Vagina (tissue), 2 donors: Measurements from ENCODE around the gene LARP6. TPM values are rescaled to one million over a fixed set of nuclear protein-coding genes. Genes with fewer than 3 reads are reported as not detected.

Source experiments
- DNase-seq, 2 donors: peaks; one replicate each; pipeline ENCODE4 v3.0.0-alpha.2; 2017; ENCODE audit errors: extremely low spot score in 2 of 2
- H3K27ac ChIP-seq: fragments of 200-600 bp; sonication (generic); one replicate; pipeline ENCODE4 v1.5.1; 2019
- H3K27me3 ChIP-seq: fragments of 200-600 bp; sonication (generic); one replicate; pipeline ENCODE4 v1.5.1; 2019
- H3K36me3 ChIP-seq, 2 donors: fragments of 200-600 bp; sonication (generic); one replicate each; pipeline ENCODE4 v1.5.1; 2017 to 2019
- H3K4me1 ChIP-seq: fragments of 200-600 bp; sonication (generic); one replicate; pipeline ENCODE4 v1.5.1; 2019
- H3K4me3 ChIP-seq, 2 donors: fragments of 200-600 bp; sonication (generic); 1 replicate in 1 of 2; 2 replicates in 1 of 2; pipeline ENCODE4 v1.5.1; 2016 to 2019
- H3K9me3 ChIP-seq: fragments of 200-600 bp; sonication (generic); one replicate; pipeline ENCODE4 v1.5.1; 2019
- POLR2A ChIP-seq, 2 donors: fragments of 450-650 bp; IDR thresholded peaks; one replicate each; pipeline ENCODE4 v1.6.1; 2017; ENCODE audit warnings: antibody characterized with exemption in 2 of 2, mild to moderate bottlenecking in 2 of 2, moderate library complexity in 2 of 2
- POLR2AphosphoS5 ChIP-seq, 2 donors: sonication (generic); formaldehyde crosslinking; IDR thresholded peaks; one replicate each; pipeline ENCODE4 v1.9.0; 2017; ENCODE audit warnings: antibody characterized with exemption in 2 of 2, mild to moderate bottlenecking in 2 of 2, low read depth in 1 of 2; ENCODE audit not compliant: insufficient read depth in 1 of 2
- intact Hi-C: fragments of 100-400 bp; cut with DNase I; formaldehyde crosslinking; loops from one replicate; pipeline ENCODE4 v1.15.1; 2023
- total RNA-seq: library from RNA; depleted of rRNA; stranded (reverse); fragments of >200 nt; gene quantifications from one replicate; pipeline ENCODE4 v1.2.3, GENCODE V29; 2016
- TF ChIP-seq, protein P1 (sequence below), 3 experiments: fragments of 450-650 bp in 2 of 3; fragments of 200-600 bp in 1 of 3; sonication (generic) in 1 of 3; IDR thresholded peaks; one replicate each; pipeline ENCODE4 v1.5.1; 2017 to 2019; ENCODE audit warnings: antibody characterized with exemption in 3 of 3, mild to moderate bottlenecking in 2 of 3, moderate library complexity in 2 of 3

The LARP6 gene
- total RNA-seq, 1 donor from 2014 or later: 50.6 TPM

- intact Hi-C loops: no loop called here
- no peaks in the 10 kb centered on the region for H3K27me3 ChIP-seq
- peak overlapping the region; percentile 79 for H3K27ac ChIP-seq
- no peak for TF ChIP-seq POLR2A (IDR thresholded peaks at IDR 0.05)
- TF ChIP-seq POLR2AphosphoS5 (IDR thresholded peaks at IDR 0.05; ENCODE audit: insufficient read depth in 1 of 2, low read depth in 1 of 2): peak in 1 of 2 donors; percentile 48
- H3K9me3 ChIP-seq: no peaks in the 10 kb centered on the region
- no peak overlapping the region for H3K4me3 ChIP-seq
- peaks cover 38% of the 10 kb centered on the region for H3K4me1 ChIP-seq
- H3K36me3 ChIP-seq: no peaks in the 10 kb centered on the region
- no peak for DNase-seq
Observed at GRCh38 chr15:70799667-70800450, 54.1 kb downstream of the LARP6 start.

DNA sequence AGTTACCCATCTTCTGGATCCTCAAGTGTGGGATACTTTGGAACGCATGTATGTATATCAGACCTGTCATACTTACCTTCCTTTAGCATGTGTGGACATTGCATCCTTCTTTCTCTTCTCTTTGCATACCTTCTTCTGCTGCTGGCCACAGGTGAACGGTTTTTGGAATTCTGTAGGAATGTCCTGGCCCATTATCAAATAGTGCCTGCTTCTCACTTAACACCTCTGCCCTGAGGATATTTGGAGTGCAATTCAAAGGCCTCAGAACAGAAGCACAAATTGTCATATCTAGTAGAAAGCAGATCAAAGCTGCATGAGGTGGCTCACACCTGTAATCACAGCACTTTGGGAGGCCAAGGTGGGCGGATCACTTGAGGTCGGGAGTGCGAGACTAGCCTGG lies 56.5 kb downstream of the LARP6 start:
- intact Hi-C loops: no loop called here
- Histone ChIP-seq H3K27ac (no peak overlapping the region), H3K36me3 (no peaks in the 10 kb centered on the region), H3K27me3 (no peaks in the 10 kb centered on the region), H3K4me1 (peaks cover 47% of the 10 kb centered on the region), H3K4me3 (no peak overlapping the region), H3K9me3 (no peaks in the 10 kb centered on the region)
- no peak for DNase-seq
- TF ChIP-seq POLR2A (IDR thresholded peaks at IDR 0.05): no peak
- TF ChIP-seq, protein P1, sequence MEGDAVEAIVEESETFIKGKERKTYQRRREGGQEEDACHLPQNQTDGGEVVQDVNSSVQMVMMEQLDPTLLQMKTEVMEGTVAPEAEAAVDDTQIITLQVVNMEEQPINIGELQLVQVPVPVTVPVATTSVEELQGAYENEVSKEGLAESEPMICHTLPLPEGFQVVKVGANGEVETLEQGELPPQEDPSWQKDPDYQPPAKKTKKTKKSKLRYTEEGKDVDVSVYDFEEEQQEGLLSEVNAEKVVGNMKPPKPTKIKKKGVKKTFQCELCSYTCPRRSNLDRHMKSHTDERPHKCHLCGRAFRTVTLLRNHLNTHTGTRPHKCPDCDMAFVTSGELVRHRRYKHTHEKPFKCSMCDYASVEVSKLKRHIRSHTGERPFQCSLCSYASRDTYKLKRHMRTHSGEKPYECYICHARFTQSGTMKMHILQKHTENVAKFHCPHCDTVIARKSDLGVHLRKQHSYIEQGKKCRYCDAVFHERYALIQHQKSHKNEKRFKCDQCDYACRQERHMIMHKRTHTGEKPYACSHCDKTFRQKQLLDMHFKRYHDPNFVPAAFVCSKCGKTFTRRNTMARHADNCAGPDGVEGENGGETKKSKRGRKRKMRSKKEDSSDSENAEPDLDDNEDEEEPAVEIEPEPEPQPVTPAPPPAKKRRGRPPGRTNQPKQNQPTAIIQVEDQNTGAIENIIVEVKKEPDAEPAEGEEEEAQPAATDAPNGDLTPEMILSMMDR (IDR thresholded peaks at IDR 0.05): no peak
- TF ChIP-seq POLR2AphosphoS5 (IDR thresholded peaks at IDR 0.05; ENCODE audit: insufficient read depth in 1 of 2, low read depth in 1 of 2): no peak

- peaks cover 47% of the 10 kb centered on the region for H3K4me1 ChIP-seq
- TF ChIP-seq POLR2A (IDR thresholded peaks at IDR 0.05): no peak
- DNase-seq: no peak
Observed at GRCh38 chr15:70796516-70797310, 57.2 kb downstream of the LARP6 start.

GRCh38 chr15:70795311-70795665 lies 58.7 kb downstream of the LARP6 start:
- Histone ChIP-seq H3K9me3 (no peaks in the 10 kb centered on the region), H3K4me3 (no peak overlapping the region), H3K27me3 (no peaks in the 10 kb centered on the region), H3K36me3 (no peaks in the 10 kb centered on the region), H3K27ac (peak overlapping the region; percentile 86), H3K4me1 (peaks cover 35% of the 10 kb centered on the region)
- no peak for DNase-seq
- TF ChIP-seq POLR2AphosphoS5 (IDR thresholded peaks at IDR 0.05; ENCODE audit: insufficient read depth in 1 of 2, low read depth in 1 of 2) (peak in 1 of 2 donors; percentile 44), POLR2A (IDR thresholded peaks at IDR 0.05) (no peak)
- intact Hi-C loops: no loop called here

More at GRCh38 chr15:70796516-70797310, 57.2 kb downstream of the LARP6 start:
- Histone ChIP-seq H3K27me3 (no peaks in the 10 kb centered on the region), H3K36me3 (no peaks in the 10 kb centered on the region), H3K9me3 (no peaks in the 10 kb centered on the region), H3K27ac (no peak overlapping the region), H3K4me3 (no peak overlapping the region)
- intact Hi-C loops: no loop called here

DNA sequence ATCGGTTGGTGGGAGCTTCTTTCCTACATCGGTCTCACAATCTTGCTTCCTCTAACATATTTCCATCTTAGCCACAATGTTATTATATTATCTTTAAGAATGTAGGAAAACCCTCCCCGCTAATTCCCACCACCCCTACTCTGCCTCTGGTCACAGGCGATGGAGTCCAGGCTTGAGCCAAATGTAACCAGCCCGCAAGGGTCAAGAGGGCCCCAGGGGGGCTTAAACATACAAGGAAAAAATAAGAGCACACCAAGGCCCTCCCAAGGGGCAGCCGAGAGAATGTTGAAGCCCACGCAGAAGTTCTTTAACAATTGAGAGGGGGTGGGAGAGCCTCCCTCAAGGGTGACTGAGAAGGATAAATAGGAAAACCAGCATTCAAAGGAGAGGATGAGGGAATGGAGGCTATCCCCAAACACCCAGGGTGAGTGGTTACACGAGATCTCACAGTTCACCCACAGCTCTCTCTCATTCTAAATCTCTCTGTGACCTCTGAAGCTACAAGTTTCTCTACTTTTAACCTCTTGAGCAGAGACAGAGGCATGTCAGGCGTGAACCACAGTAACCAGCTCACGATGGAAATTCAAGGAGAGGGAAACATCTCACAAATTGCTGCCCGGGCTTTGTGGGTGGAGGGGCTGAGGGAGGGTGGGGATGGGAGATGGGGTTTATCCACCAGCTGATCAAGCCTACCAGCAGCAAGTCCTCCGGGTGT lies 59.2 kb downstream of the LARP6 start:
- H3K27me3 ChIP-seq: no peaks in the 10 kb centered on the region
- peaks cover 30% of the 10 kb centered on the region for H3K4me1 ChIP-seq
- no peak for TF ChIP-seq POLR2AphosphoS5 (IDR thresholded peaks at IDR 0.05; ENCODE audit: insufficient read depth in 1 of 2, low read depth in 1 of 2)
- no peak for TF ChIP-seq POLR2A (IDR thresholded peaks at IDR 0.05)
- TF ChIP-seq, protein P1 (IDR thresholded peaks at IDR 0.05): no peak
- peak overlapping the region; percentile 86 for H3K27ac ChIP-seq
- no peak for DNase-seq
- intact Hi-C loops: no loop called here
- H3K9me3 ChIP-seq: no peaks in the 10 kb centered on the region
- H3K36me3 ChIP-seq: no peaks in the 10 kb centered on the region
- no peak overlapping the region for H3K4me3 ChIP-seq

- intact Hi-C loops: no loop called here
- no peaks in the 10 kb centered on the region for H3K36me3 ChIP-seq
- peak overlapping the region; percentile 86 for H3K27ac ChIP-seq
- no peak for DNase-seq
- no peak for TF ChIP-seq POLR2AphosphoS5 (IDR thresholded peaks at IDR 0.05; ENCODE audit: insufficient read depth in 1 of 2, low read depth in 1 of 2)
- TF ChIP-seq, protein P1 (IDR thresholded peaks at IDR 0.05): no peak
- no peak for TF ChIP-seq POLR2A (IDR thresholded peaks at IDR 0.05)
- no peak overlapping the region for H3K4me3 ChIP-seq
- H3K27me3 ChIP-seq: no peaks in the 10 kb centered on the region
- no peaks in the 10 kb centered on the region for H3K9me3 ChIP-seq
- H3K4me1 ChIP-seq: peaks cover 19% of the 10 kb centered on the region
Observed at GRCh38 chr15:70793694-70794093, 60.3 kb downstream of the LARP6 start.
